Panc1 (cell line): ENCODE data around the gene MAMLD1. TPM values are rescaled to one million over a fixed set of nuclear protein-coding genes. Genes with fewer than 3 reads are reported as not detected.
A peak's percentile ranks its signal among the peaks of the same experiment; 100 is the strongest.

Experiments
- ATAC-seq: fragments of 200-7000 bp; cut with Tn5 transposase; 2 replicates; pipeline ENCODE4 v1.9.1; 2020; ENCODE audit warnings: mild to moderate bottlenecking, moderate library complexity
- BruUV-seq: library from RNA; stranded (reverse); fragments of 400-500 nt; replicated peaks from 2 replicates; lab custom pipeline; 2021; lab: Mats Ljungman, UMichigan
- CTCF ChIA-PET: fragments of 300-600 bp; sonication (Branson Sonifier 250); formaldehyde crosslinking; loops from one replicate; lab custom pipeline; 2022; ENCODE audit warnings: antibody characterized with exemption; lab: Charles Lee
- POLR2A ChIA-PET: fragments of 300-600 bp; sonication (Branson Sonifier 250); formaldehyde crosslinking; loops from one replicate; lab custom pipeline; 2022; ENCODE audit warnings: antibody characterized with exemption; lab: Charles Lee
- DNase-seq: peaks from one replicate; pipeline ENCODE4 v3.0.0-alpha.2; 2010; ENCODE audit warnings: low read depth, low spot score
- H3K27ac ChIP-seq: 2 replicates; pipeline ENCODE4 v1.5.1; 2011; ENCODE audit warnings: mild to moderate bottlenecking, low read length, inconsistent platforms
- H3K27me3 ChIP-seq: fragments of 200-500 bp; sonication (Bioruptor generic); 2 replicates; pipeline ENCODE4 v1.6.0; 2014; ENCODE audit warnings: low read length, inconsistent platforms; ENCODE audit not compliant: control insufficient read depth, insufficient read depth
- H3K36me3 ChIP-seq: fragments of 200-500 bp; sonication (Bioruptor generic); 2 replicates; pipeline ENCODE4 v1.5.1; 2014; ENCODE audit warnings: inconsistent platforms, mild to moderate bottlenecking, low read length, moderate library complexity; ENCODE audit not compliant: control insufficient read depth, insufficient read depth
- H3K4me1 ChIP-seq: 2 replicates; pipeline ENCODE4 v1.5.1; 2011; ENCODE audit warnings: inconsistent platforms, mild to moderate bottlenecking, low read length, moderate library complexity; ENCODE audit not compliant: control insufficient read depth, insufficient read depth
- H3K4me3 ChIP-seq, 2 experiments: 2 replicates each; pipeline ENCODE4 v1.5.1; 2011 to 2012; ENCODE audit warnings: low read depth in 2 of 2, low read length in 2 of 2, mild to moderate bottlenecking in 2 of 2, inconsistent platforms in 1 of 2, moderate library complexity in 1 of 2
- H3K9me3 ChIP-seq: fragments of 200-500 bp; sonication (Bioruptor generic); 2 replicates; pipeline ENCODE4 v1.5.1; 2014; ENCODE audit warnings: low read depth, mild to moderate bottlenecking, inconsistent platforms, low read length, moderate library complexity; ENCODE audit not compliant: control insufficient read depth, insufficient read depth
- CTCF ChIP-seq: fragments of 450-650 bp; IDR thresholded peaks from 2 replicates; pipeline ENCODE4 v1.5.1; 2017; ENCODE audit warnings: mild to moderate bottlenecking
- POLR2AphosphoS5 ChIP-seq: IDR thresholded peaks from 2 replicates; pipeline ENCODE4 v1.6.1; 2012; ENCODE audit warnings: mild to moderate bottlenecking, low read depth, low read length, moderate library complexity
- SIN3A ChIP-seq: IDR thresholded peaks from 2 replicates; pipeline ENCODE4 v1.6.1; 2012; ENCODE audit warnings: low read depth, mild to moderate bottlenecking, low read length, moderate library complexity, borderline replicate concordance; ENCODE audit not compliant: insufficient read depth
- TCF7L2 ChIP-seq: IDR thresholded peaks from 2 replicates; pipeline ENCODE4 v1.6.1; 2011; ENCODE audit warnings: mild to moderate bottlenecking, low read depth, low read length, inconsistent platforms
- in situ Hi-C: cut with HindIII; loops from 2 replicates; pipeline ENCODE4 v1.10.0; 2016; ENCODE audit warnings: low sequenced_read_pairs, low pct_unique_long_range_greater_than_20kb
- intact Hi-C: fragments of 100-400 bp; cut with micrococcal nuclease; formaldehyde crosslinking; loops from one replicate; pipeline ENCODE4 v1.10.0; 2022; ENCODE audit not compliant: unreplicated experiment
- total RNA-seq: library from RNA; stranded (reverse); gene quantifications from one replicate; pipeline ENCODE4 v1.2.1, GENCODE V29; 2021; ENCODE audit not compliant: unreplicated experiment
- TF ChIP-seq, protein P1 (sequence below), 2 experiments: IDR thresholded peaks; 2 replicates each; pipeline ENCODE4 v1.6.1; 2011 to 2012; ENCODE audit warnings: low read depth in 2 of 2, control low read depth in 1 of 2, low read length in 1 of 2, mild to moderate bottlenecking in 1 of 2, moderate library complexity in 1 of 2; ENCODE audit not compliant: insufficient read depth in 1 of 2

Gene MAMLD1
- total RNA-seq, 1 experiment from 2014 or later: 2.1 TPM

DNA sequence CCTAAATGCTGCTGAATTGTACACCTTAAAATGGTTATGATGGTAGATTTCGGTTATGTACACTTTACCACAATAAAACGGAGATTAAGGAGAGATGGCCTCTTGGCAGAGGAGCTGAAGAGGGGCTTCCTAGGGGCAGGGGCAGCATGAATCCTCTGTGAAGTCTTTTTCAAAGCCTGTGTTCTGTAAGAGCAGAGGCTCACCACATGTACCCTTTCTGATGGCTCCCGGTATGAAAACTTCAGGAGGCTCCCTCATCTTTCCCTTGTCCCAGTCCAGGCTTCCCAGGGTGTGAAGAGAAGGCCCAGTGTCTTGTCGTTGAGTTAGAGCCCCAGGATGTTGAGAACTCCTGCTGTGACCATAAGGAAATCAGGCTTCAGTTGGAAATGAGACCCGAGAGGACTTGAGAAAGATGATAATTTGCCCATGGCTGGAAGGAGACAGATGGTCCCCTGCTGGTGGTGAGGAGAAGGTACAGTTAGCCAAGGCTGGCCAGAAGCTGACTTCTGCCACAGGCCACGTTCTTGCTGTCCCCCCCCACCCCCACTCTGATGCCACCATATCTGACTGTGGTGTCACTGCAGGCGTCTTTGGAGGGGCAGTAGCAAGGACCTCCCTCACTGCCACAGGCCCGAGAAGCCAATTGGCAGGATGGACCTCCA lies 173.5 kb downstream of the MAMLD1 start:
- no peaks in the 10 kb centered on the region for H3K27me3 ChIP-seq
- ATAC-seq (no peak; the same call in 1 of the 2 replicates), DNase-seq (no peak)
- no peak overlapping the region for H3K4me3 ChIP-seq
- POLR2A ChIA-PET: no interaction called here
- no peaks in the 10 kb centered on the region for H3K36me3 ChIP-seq
- no TSS peak for BruUV-seq
- in situ Hi-C loops: no loop called here
- H3K4me1 ChIP-seq: no peaks in the 10 kb centered on the region
- CTCF ChIA-PET: no interaction called here
- no peaks in the 10 kb centered on the region for H3K9me3 ChIP-seq
- TF ChIP-seq CTCF: peak; percentile 36
- TF ChIP-seq TCF7L2: no peak
- TF ChIP-seq, protein P1, sequence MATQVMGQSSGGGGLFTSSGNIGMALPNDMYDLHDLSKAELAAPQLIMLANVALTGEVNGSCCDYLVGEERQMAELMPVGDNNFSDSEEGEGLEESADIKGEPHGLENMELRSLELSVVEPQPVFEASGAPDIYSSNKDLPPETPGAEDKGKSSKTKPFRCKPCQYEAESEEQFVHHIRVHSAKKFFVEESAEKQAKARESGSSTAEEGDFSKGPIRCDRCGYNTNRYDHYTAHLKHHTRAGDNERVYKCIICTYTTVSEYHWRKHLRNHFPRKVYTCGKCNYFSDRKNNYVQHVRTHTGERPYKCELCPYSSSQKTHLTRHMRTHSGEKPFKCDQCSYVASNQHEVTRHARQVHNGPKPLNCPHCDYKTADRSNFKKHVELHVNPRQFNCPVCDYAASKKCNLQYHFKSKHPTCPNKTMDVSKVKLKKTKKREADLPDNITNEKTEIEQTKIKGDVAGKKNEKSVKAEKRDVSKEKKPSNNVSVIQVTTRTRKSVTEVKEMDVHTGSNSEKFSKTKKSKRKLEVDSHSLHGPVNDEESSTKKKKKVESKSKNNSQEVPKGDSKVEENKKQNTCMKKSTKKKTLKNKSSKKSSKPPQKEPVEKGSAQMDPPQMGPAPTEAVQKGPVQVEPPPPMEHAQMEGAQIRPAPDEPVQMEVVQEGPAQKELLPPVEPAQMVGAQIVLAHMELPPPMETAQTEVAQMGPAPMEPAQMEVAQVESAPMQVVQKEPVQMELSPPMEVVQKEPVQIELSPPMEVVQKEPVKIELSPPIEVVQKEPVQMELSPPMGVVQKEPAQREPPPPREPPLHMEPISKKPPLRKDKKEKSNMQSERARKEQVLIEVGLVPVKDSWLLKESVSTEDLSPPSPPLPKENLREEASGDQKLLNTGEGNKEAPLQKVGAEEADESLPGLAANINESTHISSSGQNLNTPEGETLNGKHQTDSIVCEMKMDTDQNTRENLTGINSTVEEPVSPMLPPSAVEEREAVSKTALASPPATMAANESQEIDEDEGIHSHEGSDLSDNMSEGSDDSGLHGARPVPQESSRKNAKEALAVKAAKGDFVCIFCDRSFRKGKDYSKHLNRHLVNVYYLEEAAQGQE (IDR thresholded peaks at IDR 0.05; ENCODE audit: insufficient read depth in 1 of 2, low read depth in 2 of 2, low read length in 1 of 2): no peak
- no peak for TF ChIP-seq POLR2AphosphoS5
- no peak for TF ChIP-seq SIN3A
- intact Hi-C loops: no loop called here
- H3K27ac ChIP-seq: no peak overlapping the region

- no peak overlapping the region for H3K27ac ChIP-seq
- no peaks in the 10 kb centered on the region for H3K4me1 ChIP-seq
- POLR2A ChIA-PET: no interaction called here
- intact Hi-C loops: no loop called here
- no peaks in the 10 kb centered on the region for H3K27me3 ChIP-seq
- TF ChIP-seq TCF7L2 (no peak), CTCF (no peak), POLR2AphosphoS5 (no peak), SIN3A (no peak)
- TF ChIP-seq, protein P1 (IDR thresholded peaks at IDR 0.05; ENCODE audit: insufficient read depth in 1 of 2, low read depth in 2 of 2, low read length in 1 of 2): no peak
- H3K4me3 ChIP-seq: no peak overlapping the region
- H3K9me3 ChIP-seq: no peaks in the 10 kb centered on the region
- BruUV-seq: no TSS peak
- ATAC-seq (no peak), DNase-seq (no peak)
- CTCF ChIA-PET: no interaction called here
- in situ Hi-C loops: no loop called here
- no peaks in the 10 kb centered on the region for H3K36me3 ChIP-seq
These were observed 174.7 kb downstream of the MAMLD1 start for GRCh38 chrX:150537851-150538250.
